ENCODE results near the gene UBIAD1. TPM values are rescaled to one million over a fixed set of nuclear protein-coding genes. Genes with fewer than 3 reads are reported as not detected.
"Not testable (repeated sequence)": the region's sequence is repeated elsewhere in the genome, so short reads cannot be mapped to it uniquely, and the experiment has no call there.

UBIAD1 gene
- polyA plus RNA-seq, 1 donor from 2014 or later = 47.1 TPM

- Mint-ChIP-seq H3K27ac (peak overlapping the region in 2 of 3 donors; percentile 39 to 73), H3K36me3 (no peaks in the 10 kb centered on the region), H3K9me3 (no peaks in the 10 kb centered on the region), H3K4me1 (peaks cover 5 to 13% (median 10%) of the 10 kb centered on the region in 3 donors), H3K4me3 (no peak overlapping the region), H3K27me3 (no peaks in the 10 kb centered on the region)
Measured at GRCh38 chr1:11266268-11267074, 6.5 kb upstream of the UBIAD1 start.

GRCh38 chr1:11267350-11268337, 5.4 kb upstream of the UBIAD1 start:
- H3K4me3 Mint-ChIP-seq, H3K9me3 Mint-ChIP-seq, H3K27me3 Mint-ChIP-seq, H3K4me1 Mint-ChIP-seq, H3K27ac Mint-ChIP-seq, H3K36me3 Mint-ChIP-seq: not testable (repeated sequence)

- H3K4me1 Mint-ChIP-seq = peaks cover 14 to 25% (median 21%) of the 10 kb centered on the region in 3 donors
- peak overlapping the region in 1 of 3 donors; percentile 9 for H3K27ac Mint-ChIP-seq
- peaks cover 6% of the 10 kb centered on the region for H3K36me3 Mint-ChIP-seq
- H3K9me3 Mint-ChIP-seq = no peaks in the 10 kb centered on the region
- H3K4me3 Mint-ChIP-seq = peak overlapping the region in 3 of 4 donors; percentile 21 to 37 (median 33)
- no peaks in the 10 kb centered on the region for H3K27me3 Mint-ChIP-seq
Measured at GRCh38 chr1:11272544-11272831, 510 bp upstream of the UBIAD1 start.

GRCh38 chr1:11273595-11274234, 717 bp downstream of the UBIAD1 start:
- H3K27ac Mint-ChIP-seq = peak overlapping the region; percentile 91 to 97 (median 94)
- H3K27me3 Mint-ChIP-seq = no peaks in the 10 kb centered on the region
- H3K36me3 Mint-ChIP-seq = peaks cover 7% of the 10 kb centered on the region
- H3K4me3 Mint-ChIP-seq = peak overlapping the region; percentile 88 to 98 (median 98)
- H3K9me3 Mint-ChIP-seq = no peaks in the 10 kb centered on the region
- peaks cover 14 to 28% (median 21%) of the 10 kb centered on the region in 3 donors for H3K4me1 Mint-ChIP-seq

- peaks cover 8% of the 10 kb centered on the region for H3K36me3 Mint-ChIP-seq
- no peaks in the 10 kb centered on the region for H3K9me3 Mint-ChIP-seq
- no peaks in the 10 kb centered on the region for H3K27me3 Mint-ChIP-seq
- H3K27ac Mint-ChIP-seq = peak overlapping the region in 2 of 3 donors; percentile 9 to 52
- peaks cover 29 to 61% (median 40%) of the 10 kb centered on the region in 3 donors for H3K4me1 Mint-ChIP-seq
- no peak overlapping the region for H3K4me3 Mint-ChIP-seq
Measured at GRCh38 chr1:11279152-11279551, 6.2 kb downstream of the UBIAD1 start.

- Mint-ChIP-seq H3K27ac (peak overlapping the region; percentile 41 to 88 (median 52)), H3K36me3 (peaks cover 9% of the 10 kb centered on the region), H3K9me3 (no peaks in the 10 kb centered on the region), H3K4me3 (peak overlapping the region in 3 of 4 donors; percentile 3 to 67 (median 13)), H3K4me1 (peaks cover 29 to 63% (median 41%) of the 10 kb centered on the region in 3 donors), H3K27me3 (no peaks in the 10 kb centered on the region)
Measured at GRCh38 chr1:11279630-11280029, 6.6 kb downstream of the UBIAD1 start.

GRCh38 chr1:11280719-11281376, 7.8 kb downstream of the UBIAD1 start:
- H3K27ac Mint-ChIP-seq = peak overlapping the region; percentile 40 to 88 (median 52)
- H3K27me3 Mint-ChIP-seq = no peaks in the 10 kb centered on the region
- H3K4me1 Mint-ChIP-seq = peaks cover 21 to 59% (median 34%) of the 10 kb centered on the region in 3 donors
- H3K36me3 Mint-ChIP-seq = peaks cover 6% of the 10 kb centered on the region
- H3K9me3 Mint-ChIP-seq = no peaks in the 10 kb centered on the region
- peak overlapping the region; percentile 13 to 82 (median 46) for H3K4me3 Mint-ChIP-seq

GRCh38 chr1:11281518-11282331, 8.7 kb downstream of the UBIAD1 start:
- Mint-ChIP-seq H3K27ac (peak overlapping the region; percentile 40 to 88 (median 52)), H3K9me3 (no peaks in the 10 kb centered on the region), H3K4me3 (peak overlapping the region in 3 of 4 donors; percentile 41 to 82 (median 56)), H3K36me3 (peaks cover 4% of the 10 kb centered on the region), H3K27me3 (no peaks in the 10 kb centered on the region), H3K4me1 (peaks cover 25 to 52% (median 31%) of the 10 kb centered on the region in 3 donors)

GRCh38 chr1:11283151-11283550, 10.2 kb downstream of the UBIAD1 start:
- Mint-ChIP-seq H3K27me3 (no peaks in the 10 kb centered on the region), H3K27ac (peak overlapping the region in 1 of 3 donors; percentile 76), H3K4me1 (peaks cover 25 to 47% (median 31%) of the 10 kb centered on the region in 3 donors), H3K36me3 (peaks cover 2% of the 10 kb centered on the region), H3K4me3 (no peak overlapping the region), H3K9me3 (no peaks in the 10 kb centered on the region)

GRCh38 chr1:11284784-11285183, 11.8 kb downstream of the UBIAD1 start:
- peaks cover 2% of the 10 kb centered on the region for H3K36me3 Mint-ChIP-seq
- H3K4me3 Mint-ChIP-seq = no peak overlapping the region
- no peaks in the 10 kb centered on the region for H3K27me3 Mint-ChIP-seq
- no peaks in the 10 kb centered on the region for H3K9me3 Mint-ChIP-seq
- H3K4me1 Mint-ChIP-seq = peaks cover 25 to 46% (median 31%) of the 10 kb centered on the region in 3 donors
- H3K27ac Mint-ChIP-seq = no peak overlapping the region

GRCh38 chr1:11285883-11286734, 13.1 kb downstream of the UBIAD1 start:
- Mint-ChIP-seq H3K27me3 (no peaks in the 10 kb centered on the region), H3K27ac (no peak overlapping the region), H3K9me3 (no peaks in the 10 kb centered on the region), H3K4me3 (no peak overlapping the region), H3K4me1 (peaks cover 20 to 36% (median 20%) of the 10 kb centered on the region in 3 donors), H3K36me3 (peaks cover 2% of the 10 kb centered on the region)

GRCh38 chr1:11286735-11287410, 13.9 kb downstream of the UBIAD1 start:
- H3K36me3 Mint-ChIP-seq = peaks cover 2% of the 10 kb centered on the region
- H3K4me3 Mint-ChIP-seq = no peak overlapping the region
- H3K27ac Mint-ChIP-seq = no peak overlapping the region
- H3K4me1 Mint-ChIP-seq = peaks cover 12 to 28% (median 12%) of the 10 kb centered on the region in 3 donors
- no peaks in the 10 kb centered on the region for H3K9me3 Mint-ChIP-seq
- no peaks in the 10 kb centered on the region for H3K27me3 Mint-ChIP-seq
